ENCODE results near the gene TMEM95.

TMEM95 gene

GRCh38 chr17:7404737-7405349, 49.9 kb downstream of the TMEM95 start:
- DNase-seq (ENCODE audit: low spot score): peak; percentile 36

DNA sequence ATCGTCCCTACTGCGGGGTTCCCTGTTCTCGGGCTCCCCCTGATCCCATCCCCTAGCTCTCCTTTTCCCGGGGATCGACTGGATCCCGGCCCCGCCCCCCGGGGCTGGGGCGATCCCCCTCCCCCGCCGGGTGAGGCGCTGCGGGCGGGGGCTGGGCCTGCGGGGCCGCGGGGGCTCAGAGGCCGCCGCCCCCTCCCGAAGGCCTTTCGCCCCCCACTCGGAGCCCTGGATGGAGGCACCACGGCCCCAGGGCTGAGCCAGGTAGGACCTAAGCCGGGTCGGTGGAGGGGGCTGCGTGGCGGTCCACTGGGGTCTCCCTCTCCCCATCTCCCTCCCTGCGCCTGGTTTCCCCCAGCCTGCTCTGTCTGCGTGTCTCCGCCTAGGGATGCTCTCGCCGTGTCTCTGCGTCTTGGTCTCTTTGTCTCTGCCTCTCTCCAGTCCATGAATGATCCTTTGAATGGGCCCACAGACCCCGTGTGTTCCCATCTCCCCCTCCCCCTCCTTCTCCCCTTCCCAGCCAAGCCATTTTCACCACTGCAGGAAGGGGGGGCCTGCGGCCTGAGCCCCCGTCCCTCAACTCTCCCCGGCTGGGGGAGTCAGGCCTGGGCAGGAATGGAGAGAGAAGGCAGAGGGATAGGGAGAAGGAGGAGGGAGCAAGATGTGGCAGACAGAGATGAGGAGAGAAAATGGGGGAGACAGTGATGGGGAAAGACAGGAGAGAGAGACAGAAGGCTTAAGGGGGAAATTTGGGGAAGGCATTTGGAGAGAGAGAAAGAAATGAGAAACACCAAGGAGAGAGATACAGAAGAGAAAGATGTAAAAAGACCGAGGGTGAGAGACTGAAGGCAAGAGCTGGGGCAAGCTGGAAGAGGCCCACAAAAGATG, 50.6 kb downstream of the TMEM95 start:
- no peak for DNase-seq (ENCODE audit: low spot score)

GRCh38 chr17:7406235-7406825, 51.4 kb downstream of the TMEM95 start:
- no peak for DNase-seq (ENCODE audit: low spot score)
